NCI-H82 (cell line): ENCODE measurements around the gene FGFR3.
A peak's percentile ranks its signal among the peaks of the same experiment; 100 is the strongest.

Experiments
- DNase-seq: peaks from one replicate; lab custom pipeline; 2025; lab: John Stamatoyannopoulos, UW

The FGFR3 gene

DNA sequence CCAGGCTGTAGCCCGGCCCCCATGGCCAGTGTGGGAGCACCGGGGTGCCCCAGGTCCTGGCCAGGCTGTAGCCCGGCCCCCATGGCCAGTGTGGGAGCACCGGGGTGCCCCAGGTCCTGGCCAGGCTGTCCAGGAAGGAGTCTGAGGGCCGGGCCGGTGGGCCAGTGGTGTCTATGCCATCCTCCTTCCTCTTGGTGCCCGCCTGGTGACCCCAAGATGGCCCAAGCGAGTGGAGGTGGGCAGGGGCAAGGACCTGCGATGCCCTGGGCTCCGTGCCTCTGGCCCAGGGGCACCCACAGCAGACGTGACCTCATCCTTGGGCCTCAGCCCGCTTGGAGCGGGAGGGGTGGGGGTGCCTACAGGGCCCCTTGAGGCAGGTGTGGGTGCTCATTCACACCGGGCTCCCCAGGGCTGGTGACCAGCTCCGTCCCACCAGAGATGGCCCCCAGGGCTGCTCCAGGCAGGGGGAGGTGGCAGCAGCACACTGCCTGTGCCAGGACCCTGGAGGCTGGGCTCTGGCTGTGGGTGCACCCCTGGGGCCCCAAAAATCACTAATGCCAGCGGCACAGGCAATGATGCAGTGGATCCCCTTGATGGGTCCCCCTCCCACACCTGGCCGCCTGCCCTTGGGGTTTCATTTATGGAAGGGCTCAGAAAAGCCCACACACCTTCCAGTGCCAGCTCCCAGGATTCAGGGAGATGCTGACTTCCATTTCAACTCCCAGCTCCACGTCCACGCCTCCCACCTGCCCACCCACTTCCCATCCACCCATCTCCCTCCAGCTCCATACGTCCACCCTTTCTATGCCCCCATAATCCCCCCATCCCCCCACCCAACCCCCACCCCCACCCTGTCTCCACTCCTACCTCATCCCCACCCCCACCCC is 36.0 kb upstream of the FGFR3 start:
- no peak for DNase-seq

GRCh38 chr4:1757836-1758235 is 35.3 kb upstream of the FGFR3 start:
- no peak for DNase-seq

- no peak for DNase-seq
These were observed 34.6 kb upstream of the FGFR3 start for GRCh38 chr4:1758306-1759121.

DNA sequence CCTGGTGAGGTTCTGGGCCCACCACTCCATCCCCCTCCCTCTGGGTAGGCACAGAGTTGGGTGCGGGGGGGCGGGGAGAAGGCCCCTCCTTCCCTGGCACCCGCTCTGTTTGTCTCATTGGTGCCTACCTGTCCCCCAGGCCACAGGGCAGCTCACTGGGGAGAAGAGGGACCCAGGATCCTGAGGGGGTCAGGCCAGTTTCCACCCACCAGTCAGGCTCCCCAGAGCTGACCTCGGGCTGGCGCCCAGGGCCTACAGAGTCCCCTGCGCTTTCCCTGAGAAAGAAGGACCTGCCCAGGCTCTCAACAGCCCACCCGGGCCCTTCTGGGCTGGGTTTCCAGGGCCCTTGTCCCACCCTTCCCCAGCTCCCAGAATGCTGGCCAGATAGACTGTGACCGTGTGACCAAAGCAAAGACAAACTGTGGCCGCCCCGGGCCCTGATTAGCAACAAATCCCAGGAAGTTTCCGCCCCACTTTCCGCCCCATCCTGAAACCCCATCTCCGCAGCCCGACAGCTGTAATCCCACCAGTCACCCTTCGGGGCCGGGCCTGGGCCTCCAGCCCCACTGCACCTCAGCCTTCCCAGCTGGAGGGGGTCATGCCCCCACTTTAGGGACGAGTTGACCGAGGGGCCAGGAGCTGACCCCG is 33.8 kb upstream of the FGFR3 start:
- DNase-seq, result no peak

DNA sequence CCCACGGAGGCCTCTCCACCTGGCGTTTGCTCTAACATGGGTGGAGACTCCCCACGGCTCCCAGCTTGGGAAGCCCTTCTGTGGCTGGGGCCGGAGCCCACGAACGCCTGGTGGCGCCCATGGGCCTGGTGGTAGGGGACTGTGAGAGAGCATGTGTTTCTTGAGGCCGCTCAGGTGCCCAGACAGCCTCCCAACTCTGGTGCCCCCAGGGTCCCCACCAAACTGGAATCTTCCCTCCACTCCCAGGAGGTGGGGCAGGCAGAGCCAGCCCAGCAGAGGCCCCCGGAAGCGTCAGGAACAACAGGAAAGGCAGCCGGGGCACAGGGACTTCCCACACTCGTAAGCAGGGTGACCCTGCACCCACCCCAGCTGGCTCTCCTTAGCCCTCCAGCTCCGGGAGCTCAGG is 33.3 kb upstream of the FGFR3 start:
- DNase-seq, result peak; percentile 60

GRCh38 chr4:1760521-1761071 is 32.5 kb upstream of the FGFR3 start:
- DNase-seq, result no peak

DNA sequence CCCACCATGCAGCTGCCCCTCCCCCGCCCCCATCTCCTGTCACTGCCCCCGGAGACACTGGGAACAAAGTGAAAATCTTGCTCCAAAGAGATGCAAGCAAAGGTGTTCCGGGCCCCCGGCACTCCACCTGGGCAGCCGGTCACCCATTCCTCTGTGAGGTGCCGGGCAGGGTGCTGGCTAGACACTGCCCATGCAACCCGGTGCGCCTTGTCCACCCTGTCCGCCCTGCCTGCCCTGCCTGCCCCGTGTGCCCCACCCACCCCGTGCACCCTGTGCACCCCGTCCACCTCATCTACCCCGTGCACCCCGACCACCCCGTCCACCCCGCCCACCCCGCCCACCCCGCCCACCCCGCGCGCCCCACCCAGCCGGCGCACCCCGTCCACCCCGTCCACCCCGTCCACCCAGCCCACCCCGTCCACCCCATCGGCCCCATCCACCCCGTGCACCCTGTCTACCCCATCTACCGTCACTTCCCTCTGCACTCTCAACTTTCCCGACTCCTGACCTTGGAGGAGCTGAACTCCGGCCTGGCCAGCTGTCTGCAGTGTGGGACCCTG is 31.9 kb upstream of the FGFR3 start:
- DNase-seq, result no peak

DNA sequence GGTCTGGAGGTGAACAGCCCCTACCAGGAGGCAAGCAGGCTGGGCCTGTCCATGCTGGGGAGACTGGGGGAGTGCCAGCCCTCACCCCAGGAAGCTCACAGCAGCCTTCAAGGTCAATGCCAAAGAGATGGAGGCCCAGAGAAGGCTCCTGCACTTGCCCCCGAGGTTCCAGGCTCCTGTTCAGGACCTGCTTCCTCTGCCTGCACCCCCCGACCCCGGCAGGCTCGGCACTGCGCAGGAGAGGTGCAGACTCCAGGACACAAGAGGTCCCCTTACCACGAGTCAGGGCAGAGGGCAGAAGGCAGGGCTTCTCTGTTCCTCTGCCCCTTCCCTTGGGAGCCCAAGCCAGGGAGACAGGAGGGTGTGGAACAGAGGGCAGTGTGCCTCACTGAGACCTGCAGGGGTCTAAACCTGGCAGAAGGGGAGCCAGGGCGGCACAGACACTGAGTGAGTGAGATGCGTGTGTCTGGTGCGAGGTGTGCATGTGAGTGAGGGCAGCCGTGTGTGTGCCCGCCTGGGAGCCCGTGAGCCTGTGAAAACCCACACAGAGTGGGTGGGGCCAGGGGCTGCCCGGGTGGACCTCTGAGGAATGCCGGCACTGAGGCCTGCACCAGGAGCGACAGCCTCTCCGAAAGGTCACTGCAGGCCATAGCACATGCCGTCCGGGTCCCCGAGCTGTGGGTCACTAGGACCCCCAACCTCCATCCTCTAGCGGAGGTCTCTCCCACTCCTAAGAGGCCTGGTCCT is 30.7 kb upstream of the FGFR3 start:
- DNase-seq, result no peak

DNA sequence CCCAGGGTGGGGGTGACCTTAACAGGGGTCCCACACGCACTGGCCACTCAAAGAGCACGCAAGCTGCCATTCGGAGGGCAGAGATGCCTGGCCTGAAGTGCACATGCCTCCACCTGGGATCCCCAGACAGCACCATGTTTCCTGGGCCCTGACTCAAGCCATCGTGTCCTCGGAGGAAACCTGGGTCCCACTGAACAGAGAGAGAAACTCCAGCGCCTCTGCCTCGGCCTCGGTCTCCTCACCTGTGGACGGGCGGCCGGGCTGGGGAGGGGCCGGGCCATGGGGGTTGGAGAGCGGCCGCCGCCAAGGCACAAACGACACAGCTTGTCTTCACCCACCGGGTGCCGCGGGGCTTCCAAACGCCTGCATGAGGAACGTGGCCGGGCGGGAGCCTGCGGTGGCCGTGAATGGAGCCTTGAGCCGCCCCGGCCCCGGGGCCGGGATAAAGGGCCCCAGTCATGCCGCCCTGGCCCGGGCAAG is 30.0 kb upstream of the FGFR3 start:
- no peak for DNase-seq

DNA sequence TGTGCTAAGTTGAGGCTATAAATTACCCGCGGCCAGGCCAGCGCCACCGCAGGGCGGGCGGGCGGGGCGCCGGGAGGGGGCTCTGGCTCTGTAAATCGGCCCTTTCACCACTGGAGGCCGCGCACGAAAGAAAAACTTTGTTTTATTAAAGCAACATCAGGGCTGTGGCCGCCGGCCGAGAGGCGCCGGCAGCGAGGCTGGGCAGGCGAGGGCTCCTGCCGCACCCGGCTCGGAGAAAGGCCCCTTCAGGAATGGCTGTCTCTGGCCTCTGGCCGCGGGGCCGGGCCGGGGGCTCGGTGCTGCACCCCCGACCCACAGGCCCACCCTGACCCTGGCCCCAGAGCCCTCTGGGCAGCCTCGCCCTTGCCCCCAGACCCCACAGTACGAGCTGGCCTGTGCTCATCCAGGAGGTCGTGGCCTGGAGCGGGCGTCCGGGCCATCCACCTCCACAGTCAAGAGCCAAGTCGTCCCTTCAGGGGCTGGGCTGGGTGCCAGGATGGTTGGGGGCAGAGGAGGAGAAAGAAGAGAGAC is 29.5 kb upstream of the FGFR3 start:
- DNase-seq, result no peak

GRCh38 chr4:1764670-1765069 is 28.4 kb upstream of the FGFR3 start:
- DNase-seq, result no peak

DNA sequence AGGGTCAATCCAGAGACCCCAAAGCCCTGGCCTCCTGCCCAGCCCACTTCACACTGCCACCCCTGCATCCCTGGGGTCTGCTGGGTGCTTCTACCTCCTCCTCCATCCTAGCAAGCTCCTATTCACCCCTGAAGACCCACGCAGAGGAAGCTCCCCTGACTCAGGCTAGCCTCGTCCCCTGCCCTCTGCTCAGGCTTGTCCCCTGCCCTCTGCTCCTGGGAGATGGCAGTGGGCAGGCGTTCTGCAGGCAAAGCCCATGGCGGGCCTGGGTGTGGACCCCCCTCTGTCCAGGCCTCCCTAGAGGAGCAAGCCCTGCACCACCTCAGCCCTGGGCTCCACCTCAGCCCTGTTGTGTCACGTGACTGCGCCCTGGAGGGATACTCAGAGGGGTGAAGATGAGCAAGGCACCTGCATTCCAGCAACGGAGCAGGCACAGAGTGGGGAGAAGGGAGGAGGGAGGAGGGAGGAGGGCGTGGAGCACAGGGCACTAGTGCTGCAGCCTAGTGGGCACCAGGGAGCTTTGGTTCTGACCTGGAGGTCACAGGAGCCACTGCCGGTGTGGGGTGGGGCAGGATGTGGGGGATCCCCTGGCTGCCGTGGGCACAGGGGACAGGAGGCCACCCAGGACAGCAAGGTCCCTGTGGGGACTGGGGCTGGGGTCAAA is 27.6 kb upstream of the FGFR3 start:
- no peak for DNase-seq

DNA sequence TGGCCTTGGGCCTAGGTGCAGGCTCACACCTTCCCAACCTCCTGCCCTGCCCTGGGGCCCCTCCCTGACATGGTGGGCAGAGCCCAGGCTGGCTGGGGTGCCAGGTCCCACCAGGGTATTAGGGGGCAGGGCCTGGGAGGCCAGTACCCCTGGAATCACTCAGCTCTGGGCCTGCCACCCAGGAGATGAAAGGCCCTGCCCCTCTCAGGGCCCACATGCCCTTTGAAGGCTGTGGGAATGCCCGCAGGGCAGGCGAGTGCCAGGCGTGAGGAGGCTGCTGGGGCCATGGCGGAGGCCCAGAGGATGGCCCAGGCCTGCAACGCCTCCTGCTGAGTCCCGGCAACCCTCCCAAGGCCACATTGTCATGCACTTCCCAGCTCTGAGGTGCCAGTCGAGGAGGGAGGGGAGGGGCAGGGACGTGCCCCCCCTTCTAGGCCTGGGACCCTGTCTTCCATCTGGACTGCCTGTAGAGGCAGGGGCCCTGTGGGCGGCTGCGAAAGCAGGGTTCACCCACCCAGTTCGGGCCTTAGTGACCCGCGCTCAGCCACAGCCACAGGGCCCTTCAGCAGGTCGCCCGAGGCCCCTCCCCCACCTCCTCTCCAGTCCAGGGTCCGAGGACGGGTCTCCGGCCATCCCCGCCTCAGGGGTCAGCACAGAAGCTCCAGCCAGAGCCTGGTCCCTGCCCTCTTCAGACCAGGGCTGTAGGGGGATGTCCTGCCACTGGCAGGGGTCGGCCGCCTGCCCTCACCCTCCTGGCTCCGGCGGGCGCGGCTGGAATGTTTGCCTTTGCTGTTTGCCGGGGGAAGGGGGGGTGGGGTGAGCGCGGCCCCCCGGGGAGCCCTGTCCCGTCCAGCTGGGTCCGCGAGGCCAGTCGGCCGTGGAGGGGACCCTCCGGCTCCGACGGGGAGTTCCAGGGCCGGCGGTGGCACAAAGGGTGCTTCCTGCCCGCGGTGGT is 26.7 kb upstream of the FGFR3 start:
- no peak for DNase-seq

GRCh38 chr4:1767061-1767769 is 25.9 kb upstream of the FGFR3 start:
- peak; percentile 78 for DNase-seq

DNA sequence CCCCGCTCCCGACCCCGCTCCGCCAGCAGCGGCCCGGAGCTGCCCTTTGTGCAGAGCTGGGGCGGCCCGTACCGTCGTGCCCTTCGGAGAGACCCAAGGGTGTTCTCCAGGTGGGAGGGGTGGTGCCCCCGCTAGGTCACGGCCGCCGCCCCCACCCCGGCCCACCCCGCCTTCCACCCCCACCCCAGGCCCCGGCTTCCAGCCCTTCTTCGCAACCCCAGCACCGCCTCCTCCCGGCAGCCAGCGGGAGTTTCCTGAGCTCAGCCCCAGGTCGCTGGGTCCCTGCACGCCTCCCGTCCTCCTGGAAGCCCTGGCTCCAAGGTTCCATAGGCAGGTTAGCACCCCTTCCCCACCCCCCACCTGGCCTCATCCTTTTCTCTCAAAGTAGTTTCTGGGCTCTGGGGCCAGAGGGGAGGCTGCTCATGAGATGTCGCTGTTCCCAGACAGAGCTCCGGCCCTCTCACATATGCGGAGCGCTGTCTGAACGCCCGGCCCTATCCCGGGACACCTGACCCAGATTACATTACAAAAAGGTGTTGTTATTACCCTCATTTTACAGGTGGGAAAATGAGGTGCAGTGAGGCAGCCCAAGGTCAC is 25.2 kb upstream of the FGFR3 start:
- peak; percentile 68 for DNase-seq

- DNase-seq, result no peak
These were observed 24.6 kb upstream of the FGFR3 start for GRCh38 chr4:1768367-1769034.

GRCh38 chr4:1769692-1770091 is 23.4 kb upstream of the FGFR3 start:
- DNase-seq, result no peak

DNA sequence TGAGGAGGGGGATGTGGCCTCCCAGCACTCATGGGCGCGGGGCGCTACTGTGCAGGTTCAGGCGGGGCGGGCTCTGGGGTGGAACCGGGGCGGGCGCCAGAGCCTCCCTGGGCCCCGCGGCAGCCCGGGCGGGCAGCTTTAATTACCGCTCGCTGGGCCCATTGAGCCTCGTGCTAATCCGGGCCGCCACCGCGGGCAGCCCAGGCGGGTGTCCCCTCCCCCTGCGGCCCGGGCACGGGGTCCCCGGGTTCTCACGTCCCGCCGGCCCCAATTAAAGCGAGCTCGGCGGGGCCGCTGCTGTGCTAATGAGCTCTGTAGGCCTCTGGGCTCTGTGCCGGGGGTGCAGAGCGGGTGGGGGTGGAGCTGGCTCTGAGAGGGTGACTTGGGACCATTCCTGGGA is 22.8 kb upstream of the FGFR3 start:
- peak; percentile 46 for DNase-seq
